HG03571 (cell line): ENCODE results near the gene HECTD4.
"Not testable (repeated sequence)": the region's sequence is repeated elsewhere in the genome, so short reads cannot be mapped to it uniquely, and the experiment has no call there.

Experiments used
- ATAC-seq: cut with Tn5 transposase; IDR thresholded peaks from one replicate; pipeline ENCODE4 v1.9.1; 2021; ENCODE audit not compliant: unreplicated experiment

Gene HECTD4

GRCh38 chr12:112406519-112407488, 24.6 kb upstream of the HECTD4 start:
- no peak for ATAC-seq

- ATAC-seq: no peak
Measured at GRCh38 chr12:112401903-112402498, 19.8 kb upstream of the HECTD4 start.

- no peak for ATAC-seq
Measured at GRCh38 chr12:112401054-112401453, 18.8 kb upstream of the HECTD4 start.

- ATAC-seq: no peak
Measured at GRCh38 chr12:112393328-112393727, 11.1 kb upstream of the HECTD4 start.

- ATAC-seq: not testable (repeated sequence)
Measured at GRCh38 chr12:112389922-112390654, 7.9 kb upstream of the HECTD4 start.

GRCh38 chr12:112389228-112389627, 7.0 kb upstream of the HECTD4 start:
- no peak for ATAC-seq

GRCh38 chr12:112386726-112387125, 4.5 kb upstream of the HECTD4 start:
- ATAC-seq: no peak

- ATAC-seq: no peak
Measured at GRCh38 chr12:112382866-112383265, 635 bp upstream of the HECTD4 start.

- peak; percentile 38 for ATAC-seq
Measured at GRCh38 chr12:112381406-112381882, 787 bp downstream of the HECTD4 start.

GRCh38 chr12:112380663-112381405, 1.4 kb downstream of the HECTD4 start:
- no peak for ATAC-seq

- ATAC-seq: no peak
Measured at GRCh38 chr12:112375105-112375504, 7.1 kb downstream of the HECTD4 start.

GRCh38 chr12:112374166-112374740, 8.0 kb downstream of the HECTD4 start:
- ATAC-seq: no peak

- ATAC-seq: no peak
Measured at GRCh38 chr12:112370868-112371510, 11.2 kb downstream of the HECTD4 start.

GRCh38 chr12:112370199-112370598, 12.0 kb downstream of the HECTD4 start:
- ATAC-seq: no peak

GRCh38 chr12:112368856-112369255, 13.4 kb downstream of the HECTD4 start:
- no peak for ATAC-seq

GRCh38 chr12:112367965-112368364, 14.3 kb downstream of the HECTD4 start:
- ATAC-seq: no peak

- no peak for ATAC-seq
Measured at GRCh38 chr12:112362310-112362709, 19.9 kb downstream of the HECTD4 start.

- no peak for ATAC-seq
Measured at GRCh38 chr12:112361271-112361670, 21.0 kb downstream of the HECTD4 start.

GRCh38 chr12:112359290-112359689, 22.9 kb downstream of the HECTD4 start:
- ATAC-seq: no peak

GRCh38 chr12:112357214-112357613, 25.0 kb downstream of the HECTD4 start:
- no peak for ATAC-seq
